Epithelial cell of esophagus (primary cell): ENCODE measurements around the gene CFAP141.
A peak's percentile ranks its signal among the peaks of the same experiment; 100 is the strongest.

Experiments used
- DNase-seq: peaks from one replicate; pipeline ENCODE4 v3.0.0; 2010; ENCODE audit warnings: low read depth
- H3K4me3 ChIP-seq: 2 replicates; pipeline ENCODE4 v1.5.1; 2011; ENCODE audit warnings: mild to moderate bottlenecking, low read length, control low read depth
- CTCF ChIP-seq: IDR thresholded peaks from 2 replicates; pipeline ENCODE4 v1.5.1; 2011; ENCODE audit warnings: low read depth, mild to moderate bottlenecking, low read length, control low read depth, inconsistent platforms; ENCODE audit not compliant: insufficient read depth; ENCODE audit errors: missing control alignments

Gene CFAP141

GRCh38 chr1:154182344-154183045 lies 23.6 kb downstream of the CFAP141 start:
- no peak for TF ChIP-seq CTCF
- peak; percentile 80 for DNase-seq
- peak overlapping the region; percentile 96 for H3K4me3 ChIP-seq

- H3K4me3 ChIP-seq: peak overlapping the region; percentile 96
- no peak for DNase-seq
- no peak for TF ChIP-seq CTCF
Measured at GRCh38 chr1:154181944-154182343, 24.2 kb downstream of the CFAP141 start.

- H3K4me3 ChIP-seq: no peak overlapping the region
- DNase-seq: no peak
- no peak for TF ChIP-seq CTCF
Measured at GRCh38 chr1:154179946-154180687, 26.0 kb downstream of the CFAP141 start.

DNA sequence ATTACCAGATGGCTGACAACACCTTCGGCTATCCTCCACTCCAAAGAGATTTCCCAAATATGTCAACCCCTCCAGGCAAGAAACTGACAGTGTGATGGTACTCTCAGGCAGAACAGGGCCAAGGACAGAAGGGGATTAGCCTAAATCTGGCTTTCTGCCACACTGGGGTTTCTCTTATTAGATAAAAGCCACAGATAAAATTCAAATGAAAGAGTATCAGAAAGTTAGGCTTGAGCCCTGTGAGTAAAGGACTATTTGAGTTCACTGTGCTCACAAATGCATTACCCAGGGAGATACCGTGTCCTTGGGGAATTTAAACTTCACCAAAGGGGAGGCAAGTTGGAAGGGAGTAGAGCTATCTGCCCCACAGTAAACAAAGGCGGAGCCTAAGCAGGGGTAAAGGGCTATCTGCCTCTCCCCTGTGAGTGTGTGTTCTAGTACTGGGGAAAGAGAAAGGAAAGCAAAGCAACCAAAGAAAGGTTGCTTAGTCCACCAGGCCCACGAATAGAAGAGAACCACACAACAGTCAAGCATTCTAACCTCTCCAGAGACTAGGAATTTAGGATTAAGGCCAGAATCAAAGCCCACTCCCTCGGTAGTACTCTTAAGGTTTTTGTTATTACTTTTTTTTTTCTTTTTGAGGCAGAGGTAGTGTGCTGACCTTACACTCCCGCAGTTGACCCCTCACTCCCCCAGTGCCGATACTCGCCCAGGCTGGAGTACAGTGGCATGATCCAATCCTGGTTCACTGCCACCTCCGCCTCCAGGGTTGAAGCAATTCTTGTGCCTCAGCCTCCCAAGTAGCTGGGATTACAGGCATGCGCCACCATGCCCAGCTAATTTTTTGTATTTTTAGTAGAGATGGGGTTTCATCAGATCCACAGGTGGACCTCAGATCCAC lies 27.0 kb downstream of the CFAP141 start:
- TF ChIP-seq CTCF: no peak
- no peak for DNase-seq
- no peak overlapping the region for H3K4me3 ChIP-seq

DNA sequence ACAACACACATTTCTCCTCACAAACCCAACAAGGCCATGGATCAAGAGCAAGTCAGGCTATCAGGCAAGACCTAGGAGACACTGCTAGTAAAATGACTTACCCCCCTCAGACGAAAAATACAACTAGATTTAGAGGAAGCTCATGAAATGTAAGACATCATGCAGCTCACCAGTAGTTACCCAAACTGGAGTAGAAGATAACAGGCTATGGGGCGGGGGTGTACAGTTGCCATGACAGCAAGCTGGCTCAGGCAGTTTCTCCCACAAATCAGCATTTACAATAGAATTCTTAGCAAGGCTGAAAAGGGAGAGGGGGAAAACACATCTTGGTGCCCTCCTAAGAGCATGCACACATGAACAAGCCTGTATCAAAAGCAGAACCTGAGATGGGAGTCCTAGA lies 28.1 kb downstream of the CFAP141 start:
- DNase-seq: no peak
- no peak overlapping the region for H3K4me3 ChIP-seq

GRCh38 chr1:154176337-154176736 lies 29.8 kb downstream of the CFAP141 start:
- peak; percentile 54 for DNase-seq
- H3K4me3 ChIP-seq: no peak overlapping the region
- no peak for TF ChIP-seq CTCF

More for the DNA sequence above, 28.1 kb downstream of the CFAP141 start:
- no peak for TF ChIP-seq CTCF
